Measurements from ENCODE around the gene CTRL.
A peak's percentile ranks its signal among the peaks of the same experiment; 100 is the strongest.

The CTRL gene

GRCh38 chr16:67936880-67937605 lies 5.4 kb upstream of the CTRL start:
- no peak for ATAC-seq (ENCODE audit: low read depth)
- Histone ChIP-seq H3K9me3 (ENCODE audit: severe bottlenecking) (no peaks in the 10 kb centered on the region), H3K4me1 (ENCODE audit: insufficient read depth, poor library complexity, severe bottlenecking) (no peaks in the 10 kb centered on the region), H3K36me3 (ENCODE audit: low read depth) (peaks cover 10% of the 10 kb centered on the region), H3K27ac (ENCODE audit: poor library complexity, severe bottlenecking) (peak overlapping the region; percentile 82), H3K4me3 (ENCODE audit: severe bottlenecking) (peak overlapping the region; percentile 67), H3K27me3 (ENCODE audit: insufficient read depth, poor library complexity, severe bottlenecking) (no peaks in the 10 kb centered on the region)
- no peak for TF ChIP-seq CTCF (IDR thresholded peaks at IDR 0.05; ENCODE audit: poor library complexity, severe bottlenecking)
- DNase-seq (ENCODE audit: low spot score), result peak; percentile 19

GRCh38 chr16:67936124-67936879 lies 4.6 kb upstream of the CTRL start, which contains the start of gene PSMB10:
Gene PSMB10 (minus strand): TSS chr16:67936850. CDS start chr16:67936749, 101 bp downstream.
- no peaks in the 10 kb centered on the region for H3K4me1 ChIP-seq (ENCODE audit: insufficient read depth, poor library complexity, severe bottlenecking)
- ATAC-seq (ENCODE audit: low read depth) (peak; percentile 18), DNase-seq (ENCODE audit: low spot score) (peak; percentile 66)
- H3K27ac ChIP-seq (ENCODE audit: poor library complexity, severe bottlenecking), result peak within 1 kb of the TSS; percentile 82
- no peaks in the 10 kb centered on the region for H3K27me3 ChIP-seq (ENCODE audit: insufficient read depth, poor library complexity, severe bottlenecking)
- peaks cover 4% of the 10 kb centered on the region; the same call in 1 of the 2 replicates for H3K36me3 ChIP-seq (ENCODE audit: low read depth)
- TF ChIP-seq CTCF (IDR thresholded peaks at IDR 0.05; ENCODE audit: poor library complexity, severe bottlenecking), result no peak
- H3K9me3 ChIP-seq (ENCODE audit: severe bottlenecking), result no peaks in the 10 kb centered on the region
- H3K4me3 ChIP-seq (ENCODE audit: severe bottlenecking), result peak within 1 kb of the TSS; percentile 67

- Histone ChIP-seq H3K27me3 (ENCODE audit: insufficient read depth, poor library complexity, severe bottlenecking) (no peaks in the 10 kb centered on the region), H3K9me3 (ENCODE audit: severe bottlenecking) (no peaks in the 10 kb centered on the region), H3K4me3 (ENCODE audit: severe bottlenecking) (peak overlapping the region; percentile 67), H3K36me3 (ENCODE audit: low read depth) (no peaks in the 10 kb centered on the region), H3K27ac (ENCODE audit: poor library complexity, severe bottlenecking) (peak overlapping the region; percentile 82), H3K4me1 (ENCODE audit: insufficient read depth, poor library complexity, severe bottlenecking) (no peaks in the 10 kb centered on the region)
- ATAC-seq (ENCODE audit: low read depth), result peak; percentile 90
- DNase-seq (ENCODE audit: low spot score), result peak; percentile 99
- TF ChIP-seq CTCF (IDR thresholded peaks at IDR 0.05; ENCODE audit: poor library complexity, severe bottlenecking), result no peak
Observed at GRCh38 chr16:67935402-67936123, 3.9 kb upstream of the CTRL start.

- no peak; the same call in 2 of the 3 replicates for ATAC-seq (ENCODE audit: low read depth)
- no peak overlapping the region for H3K27ac ChIP-seq (ENCODE audit: poor library complexity, severe bottlenecking)
Observed at GRCh38 chr16:67935101-67935401, 3.4 kb upstream of the CTRL start.

More at GRCh38 chr16:67935101-67935401, 3.4 kb upstream of the CTRL start:
- no peaks in the 10 kb centered on the region for H3K27me3 ChIP-seq (ENCODE audit: insufficient read depth, poor library complexity, severe bottlenecking)
- H3K9me3 ChIP-seq (ENCODE audit: severe bottlenecking), result no peaks in the 10 kb centered on the region
- no peaks in the 10 kb centered on the region for H3K36me3 ChIP-seq (ENCODE audit: low read depth)
- peak overlapping the region; percentile 67 for H3K4me3 ChIP-seq (ENCODE audit: severe bottlenecking)
- no peak for DNase-seq (ENCODE audit: low spot score)
- no peak for TF ChIP-seq CTCF (IDR thresholded peaks at IDR 0.05; ENCODE audit: poor library complexity, severe bottlenecking)
- H3K4me1 ChIP-seq (ENCODE audit: insufficient read depth, poor library complexity, severe bottlenecking), result no peaks in the 10 kb centered on the region
